ENCODE data around the gene SLAMF9.

- TF ChIP-seq, protein P1, sequence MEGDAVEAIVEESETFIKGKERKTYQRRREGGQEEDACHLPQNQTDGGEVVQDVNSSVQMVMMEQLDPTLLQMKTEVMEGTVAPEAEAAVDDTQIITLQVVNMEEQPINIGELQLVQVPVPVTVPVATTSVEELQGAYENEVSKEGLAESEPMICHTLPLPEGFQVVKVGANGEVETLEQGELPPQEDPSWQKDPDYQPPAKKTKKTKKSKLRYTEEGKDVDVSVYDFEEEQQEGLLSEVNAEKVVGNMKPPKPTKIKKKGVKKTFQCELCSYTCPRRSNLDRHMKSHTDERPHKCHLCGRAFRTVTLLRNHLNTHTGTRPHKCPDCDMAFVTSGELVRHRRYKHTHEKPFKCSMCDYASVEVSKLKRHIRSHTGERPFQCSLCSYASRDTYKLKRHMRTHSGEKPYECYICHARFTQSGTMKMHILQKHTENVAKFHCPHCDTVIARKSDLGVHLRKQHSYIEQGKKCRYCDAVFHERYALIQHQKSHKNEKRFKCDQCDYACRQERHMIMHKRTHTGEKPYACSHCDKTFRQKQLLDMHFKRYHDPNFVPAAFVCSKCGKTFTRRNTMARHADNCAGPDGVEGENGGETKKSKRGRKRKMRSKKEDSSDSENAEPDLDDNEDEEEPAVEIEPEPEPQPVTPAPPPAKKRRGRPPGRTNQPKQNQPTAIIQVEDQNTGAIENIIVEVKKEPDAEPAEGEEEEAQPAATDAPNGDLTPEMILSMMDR (IDR thresholded peaks at IDR 0.05; ENCODE audit: low read depth, low read length, missing input control), result no peak
- TF ChIP-seq YY1 (IDR thresholded peaks at IDR 0.05) (no peak), TAF1 (conservative IDR thresholded peaks at IDR 0.05) (no peak), NR2F2 (IDR thresholded peaks at IDR 0.05) (no peak), EGR1 (IDR thresholded peaks at IDR 0.05; ENCODE audit: low read depth in 2 of 2) (no peak), RAD21 (IDR thresholded peaks at IDR 0.05) (no peak), ATF3 (IDR thresholded peaks at IDR 0.05) (no peak), FOXA1 (IDR thresholded peaks at IDR 0.05) (no peak), GABPA (IDR thresholded peaks at IDR 0.05 in 1 of 2, conservative IDR thresholded peaks at IDR 0.05 in 1 of 2) (no peak), RXRA (IDR thresholded peaks at IDR 0.05) (no peak), SP1 (IDR thresholded peaks at IDR 0.05) (no peak)
- TF ChIP-seq, protein P2, sequence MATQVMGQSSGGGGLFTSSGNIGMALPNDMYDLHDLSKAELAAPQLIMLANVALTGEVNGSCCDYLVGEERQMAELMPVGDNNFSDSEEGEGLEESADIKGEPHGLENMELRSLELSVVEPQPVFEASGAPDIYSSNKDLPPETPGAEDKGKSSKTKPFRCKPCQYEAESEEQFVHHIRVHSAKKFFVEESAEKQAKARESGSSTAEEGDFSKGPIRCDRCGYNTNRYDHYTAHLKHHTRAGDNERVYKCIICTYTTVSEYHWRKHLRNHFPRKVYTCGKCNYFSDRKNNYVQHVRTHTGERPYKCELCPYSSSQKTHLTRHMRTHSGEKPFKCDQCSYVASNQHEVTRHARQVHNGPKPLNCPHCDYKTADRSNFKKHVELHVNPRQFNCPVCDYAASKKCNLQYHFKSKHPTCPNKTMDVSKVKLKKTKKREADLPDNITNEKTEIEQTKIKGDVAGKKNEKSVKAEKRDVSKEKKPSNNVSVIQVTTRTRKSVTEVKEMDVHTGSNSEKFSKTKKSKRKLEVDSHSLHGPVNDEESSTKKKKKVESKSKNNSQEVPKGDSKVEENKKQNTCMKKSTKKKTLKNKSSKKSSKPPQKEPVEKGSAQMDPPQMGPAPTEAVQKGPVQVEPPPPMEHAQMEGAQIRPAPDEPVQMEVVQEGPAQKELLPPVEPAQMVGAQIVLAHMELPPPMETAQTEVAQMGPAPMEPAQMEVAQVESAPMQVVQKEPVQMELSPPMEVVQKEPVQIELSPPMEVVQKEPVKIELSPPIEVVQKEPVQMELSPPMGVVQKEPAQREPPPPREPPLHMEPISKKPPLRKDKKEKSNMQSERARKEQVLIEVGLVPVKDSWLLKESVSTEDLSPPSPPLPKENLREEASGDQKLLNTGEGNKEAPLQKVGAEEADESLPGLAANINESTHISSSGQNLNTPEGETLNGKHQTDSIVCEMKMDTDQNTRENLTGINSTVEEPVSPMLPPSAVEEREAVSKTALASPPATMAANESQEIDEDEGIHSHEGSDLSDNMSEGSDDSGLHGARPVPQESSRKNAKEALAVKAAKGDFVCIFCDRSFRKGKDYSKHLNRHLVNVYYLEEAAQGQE (IDR thresholded peaks at IDR 0.05), result no peak
- TF ChIP-seq, protein P3, sequence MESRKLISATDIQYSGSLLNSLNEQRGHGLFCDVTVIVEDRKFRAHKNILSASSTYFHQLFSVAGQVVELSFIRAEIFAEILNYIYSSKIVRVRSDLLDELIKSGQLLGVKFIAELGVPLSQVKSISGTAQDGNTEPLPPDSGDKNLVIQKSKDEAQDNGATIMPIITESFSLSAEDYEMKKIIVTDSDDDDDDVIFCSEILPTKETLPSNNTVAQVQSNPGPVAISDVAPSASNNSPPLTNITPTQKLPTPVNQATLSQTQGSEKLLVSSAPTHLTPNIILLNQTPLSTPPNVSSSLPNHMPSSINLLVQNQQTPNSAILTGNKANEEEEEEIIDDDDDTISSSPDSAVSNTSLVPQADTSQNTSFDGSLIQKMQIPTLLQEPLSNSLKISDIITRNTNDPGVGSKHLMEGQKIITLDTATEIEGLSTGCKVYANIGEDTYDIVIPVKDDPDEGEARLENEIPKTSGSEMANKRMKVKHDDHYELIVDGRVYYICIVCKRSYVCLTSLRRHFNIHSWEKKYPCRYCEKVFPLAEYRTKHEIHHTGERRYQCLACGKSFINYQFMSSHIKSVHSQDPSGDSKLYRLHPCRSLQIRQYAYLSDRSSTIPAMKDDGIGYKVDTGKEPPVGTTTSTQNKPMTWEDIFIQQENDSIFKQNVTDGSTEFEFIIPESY (IDR thresholded peaks at IDR 0.05), result no peak
Observed at GRCh38 chr1:159959451-159959850, 5.4 kb upstream of the SLAMF9 start.

All from liver (tissue), 3 donors.